Effector memory CD4-positive, alpha-beta T cell (primary cell): ENCODE measurements around the gene CCDC83.

Experiments
- DNase-seq, 3 donors: peaks; one replicate each; pipeline ENCODE4 v3.0.0-alpha.2; 2020
- H3K27ac ChIP-seq: 2 replicates; pipeline ENCODE4 v1.7.0; 2013; ENCODE audit warnings: mild to moderate bottlenecking, low read length, moderate library complexity; ENCODE audit not compliant: insufficient read depth, poor library complexity, severe bottlenecking
- H3K27me3 ChIP-seq: replicated peaks from 2 replicates; pipeline ENCODE4 v1.7.0; 2013; ENCODE audit warnings: mild to moderate bottlenecking, low read length; ENCODE audit not compliant: insufficient read depth, control insufficient read depth, poor library complexity, severe bottlenecking
- H3K36me3 ChIP-seq: 2 replicates; pipeline ENCODE4 v1.7.0; 2013; ENCODE audit warnings: mild to moderate bottlenecking, low read length, moderate library complexity; ENCODE audit not compliant: control insufficient read depth, insufficient read depth
- H3K4me1 ChIP-seq: 2 replicates; pipeline ENCODE4 v1.7.0; 2013; ENCODE audit warnings: low read length, mild to moderate bottlenecking; ENCODE audit not compliant: control insufficient read depth, insufficient read depth, poor library complexity, severe bottlenecking
- H3K4me3 ChIP-seq: 2 replicates; pipeline ENCODE4 v1.7.0; 2013; ENCODE audit warnings: low read length, low read depth, mild to moderate bottlenecking; ENCODE audit not compliant: insufficient read depth, poor library complexity, severe bottlenecking
- H3K9me3 ChIP-seq: 2 replicates; pipeline ENCODE4 v1.7.0; 2013; ENCODE audit warnings: mild to moderate bottlenecking, low read length, moderate library complexity; ENCODE audit not compliant: control insufficient read depth

The CCDC83 gene

GRCh38 chr11:85869781-85870180 lies 14.6 kb downstream of the CCDC83 start:
- H3K36me3 ChIP-seq, result no peaks in the 10 kb centered on the region
- no peaks in the 10 kb centered on the region for H3K9me3 ChIP-seq
- H3K27me3 ChIP-seq, result no peaks in the 10 kb centered on the region
- DNase-seq, result no peak
- H3K4me3 ChIP-seq, result no peak overlapping the region
- no peaks in the 10 kb centered on the region for H3K4me1 ChIP-seq
- H3K27ac ChIP-seq, result no peak overlapping the region

DNA sequence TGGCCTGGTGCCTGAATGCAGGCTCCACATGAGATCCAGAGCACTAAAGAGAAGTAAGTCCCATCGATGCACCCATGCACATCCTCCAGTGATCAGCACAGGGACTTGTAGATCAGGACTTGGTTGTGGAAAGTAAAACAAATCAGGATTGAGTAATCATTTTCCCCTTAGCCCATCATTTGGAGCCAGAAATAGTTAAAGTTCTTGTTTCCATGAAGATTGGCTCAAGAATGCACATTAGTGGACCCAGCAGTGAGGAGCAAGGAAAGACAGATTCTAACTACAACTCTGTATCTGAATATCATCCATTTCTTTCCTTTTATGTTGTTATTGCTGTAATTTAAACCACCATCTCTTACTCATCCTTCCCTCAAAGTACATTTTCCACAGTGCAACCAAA lies 19.1 kb downstream of the CCDC83 start:
- Histone ChIP-seq H3K9me3 (no peaks in the 10 kb centered on the region), H3K27me3 (no peaks in the 10 kb centered on the region), H3K27ac (no peak overlapping the region), H3K36me3 (no peaks in the 10 kb centered on the region), H3K4me3 (no peak overlapping the region), H3K4me1 (no peaks in the 10 kb centered on the region)
- no peak for DNase-seq

GRCh38 chr11:85875505-85875904 lies 20.3 kb downstream of the CCDC83 start:
- Histone ChIP-seq H3K4me1 (no peaks in the 10 kb centered on the region), H3K27ac (no peak overlapping the region), H3K9me3 (no peaks in the 10 kb centered on the region), H3K4me3 (no peak overlapping the region), H3K36me3 (no peaks in the 10 kb centered on the region), H3K27me3 (no peaks in the 10 kb centered on the region)
- no peak for DNase-seq

DNA sequence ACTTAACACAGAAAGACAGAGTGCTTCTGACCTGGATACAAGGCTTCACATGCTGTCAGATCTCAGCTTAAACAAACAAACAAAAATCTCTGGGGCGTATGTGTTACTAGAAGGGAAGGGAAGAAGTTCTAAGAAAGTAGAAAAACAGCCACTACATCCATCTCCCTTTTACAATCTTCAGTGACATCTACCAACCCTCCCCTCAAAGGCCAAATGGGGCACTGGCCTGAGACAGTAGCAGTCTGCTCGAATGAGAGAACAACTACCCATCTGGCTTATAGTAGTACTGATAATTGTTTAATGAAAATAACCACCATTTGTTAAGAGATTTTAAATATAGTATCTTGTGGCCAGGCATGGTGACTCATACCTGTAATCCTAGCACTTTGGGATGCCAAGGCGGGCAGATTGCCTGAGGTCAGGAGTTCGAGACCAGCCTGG lies 29.4 kb downstream of the CCDC83 start:
- H3K9me3 ChIP-seq, result no peaks in the 10 kb centered on the region
- no peaks in the 10 kb centered on the region for H3K4me1 ChIP-seq
- no peaks in the 10 kb centered on the region for H3K36me3 ChIP-seq
- no peak overlapping the region for H3K27ac ChIP-seq
- no peak for DNase-seq
- no peak overlapping the region for H3K4me3 ChIP-seq
- no peaks in the 10 kb centered on the region for H3K27me3 ChIP-seq

- no peaks in the 10 kb centered on the region for H3K27me3 ChIP-seq
- H3K36me3 ChIP-seq, result no peaks in the 10 kb centered on the region
- H3K4me1 ChIP-seq, result no peaks in the 10 kb centered on the region
- H3K27ac ChIP-seq, result no peak overlapping the region
- DNase-seq, result no peak
- H3K9me3 ChIP-seq, result no peaks in the 10 kb centered on the region
- H3K4me3 ChIP-seq, result no peak overlapping the region
Observed at GRCh38 chr11:85886089-85887056, 31.2 kb downstream of the CCDC83 start.

DNA sequence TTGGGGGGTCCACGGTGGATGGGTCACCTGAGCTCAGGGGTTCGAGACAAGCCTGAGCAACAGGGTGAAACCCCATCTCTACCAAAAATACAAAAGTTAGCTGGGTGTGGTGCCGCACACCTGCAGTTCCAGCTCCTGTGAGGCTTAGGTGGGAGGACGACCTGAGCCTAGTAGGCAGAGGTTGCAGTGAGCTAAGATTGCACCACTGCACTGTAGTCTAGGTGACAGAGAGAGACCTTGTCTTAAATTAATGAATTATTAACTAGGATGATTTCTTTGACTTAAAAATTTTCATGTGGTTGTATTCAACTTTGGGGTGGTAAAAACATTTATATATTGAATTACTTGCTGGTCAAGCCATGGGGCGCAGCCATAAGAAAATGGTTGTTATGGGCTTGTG lies 33.9 kb downstream of the CCDC83 start:
- no peaks in the 10 kb centered on the region for H3K4me1 ChIP-seq
- no peaks in the 10 kb centered on the region for H3K36me3 ChIP-seq
- no peak overlapping the region for H3K27ac ChIP-seq
- DNase-seq, result no peak
- H3K4me3 ChIP-seq, result no peak overlapping the region
- no peaks in the 10 kb centered on the region for H3K9me3 ChIP-seq
- H3K27me3 ChIP-seq, result no peaks in the 10 kb centered on the region

GRCh38 chr11:85889676-85890579 lies 34.7 kb downstream of the CCDC83 start:
- Histone ChIP-seq H3K36me3 (no peaks in the 10 kb centered on the region), H3K4me3 (no peak overlapping the region), H3K27ac (no peak overlapping the region), H3K9me3 (no peaks in the 10 kb centered on the region), H3K27me3 (no peaks in the 10 kb centered on the region), H3K4me1 (no peaks in the 10 kb centered on the region)
- no peak for DNase-seq

- H3K9me3 ChIP-seq, result no peaks in the 10 kb centered on the region
- H3K36me3 ChIP-seq, result no peaks in the 10 kb centered on the region
- no peaks in the 10 kb centered on the region for H3K27me3 ChIP-seq
- no peak overlapping the region for H3K4me3 ChIP-seq
- H3K27ac ChIP-seq, result no peak overlapping the region
- no peaks in the 10 kb centered on the region for H3K4me1 ChIP-seq
- no peak for DNase-seq
Observed at GRCh38 chr11:85893395-85893794, 38.2 kb downstream of the CCDC83 start.

DNA sequence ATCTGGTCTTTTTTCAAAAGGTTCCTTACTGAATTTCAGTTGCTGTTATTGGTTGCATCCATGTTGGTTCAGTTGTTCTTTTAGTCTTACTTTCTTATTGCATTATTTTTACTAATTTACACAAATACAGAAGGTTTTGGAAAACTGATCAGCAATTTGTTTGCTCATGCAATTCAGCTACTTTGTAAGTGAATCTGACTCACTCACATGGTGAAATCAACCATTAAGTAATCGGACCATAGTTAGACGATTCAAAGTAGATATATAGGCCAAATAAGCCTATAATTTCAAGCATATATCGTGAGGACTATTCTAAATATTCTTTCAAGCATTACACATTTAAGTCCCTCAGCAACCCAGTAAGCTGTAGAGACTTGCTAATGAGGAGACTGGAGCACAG lies 41.7 kb downstream of the CCDC83 start:
- Histone ChIP-seq H3K27me3 (no peaks in the 10 kb centered on the region), H3K36me3 (no peaks in the 10 kb centered on the region), H3K9me3 (no peaks in the 10 kb centered on the region), H3K4me3 (no peak overlapping the region), H3K4me1 (no peaks in the 10 kb centered on the region), H3K27ac (no peak overlapping the region)
- no peak for DNase-seq

GRCh38 chr11:85898456-85898855 lies 43.3 kb downstream of the CCDC83 start:
- Histone ChIP-seq H3K9me3 (no peaks in the 10 kb centered on the region), H3K27ac (no peak overlapping the region), H3K27me3 (no peaks in the 10 kb centered on the region), H3K36me3 (no peaks in the 10 kb centered on the region), H3K4me3 (no peak overlapping the region), H3K4me1 (no peaks in the 10 kb centered on the region)
- DNase-seq, result no peak
